Stimulated activated CD8-positive, alpha-beta memory T cell treated with anti-CD3 and anti-CD28 coated beads, Interleukin-15, amount 100 ng/mL, for 1 hour (primary cell): ENCODE data around the gene PRDM9.
"Not testable (repeated sequence)": the region's sequence is repeated elsewhere in the genome, so short reads cannot be mapped to it uniquely, and the experiment has no call there.

Experiments
- DNase-seq: peaks from one replicate; pipeline ENCODE4 v3.0.0-alpha.2; 2020; ENCODE audit warnings: low read depth

PRDM9 gene

GRCh38 chr5:23527216-23527920 is 20.0 kb downstream of the PRDM9 start:
- not testable (repeated sequence) for DNase-seq

- no peak for DNase-seq
Observed at GRCh38 chr5:23528677-23529076, 21.3 kb downstream of the PRDM9 start.

GRCh38 chr5:23530571-23530970 is 23.2 kb downstream of the PRDM9 start:
- no peak for DNase-seq

- no peak for DNase-seq
Observed at GRCh38 chr5:23571059-23571458, 63.6 kb downstream of the PRDM9 start.
